HepG2 (cell line): ENCODE data around the gene MICALL2. TPM values are rescaled to one million over a fixed set of nuclear protein-coding genes. Genes with fewer than 3 reads are reported as not detected.

ENCODE experiments used
- ATAC-seq: fragments of 200-7000 bp; cut with Tn5 transposase; 3 replicates; pipeline ENCODE4 v1.9.1; 2020; ENCODE audit warnings: mild to moderate bottlenecking, moderate library complexity
- BruUV-seq: library from RNA; stranded (reverse); fragments of 400-500 nt; replicated peaks from 2 replicates; lab custom pipeline; 2021; lab: Mats Ljungman, UMichigan
- CTCF ChIA-PET: fragments of 300-600 bp; formaldehyde crosslinking; extraction: SDS; loops from one replicate; lab custom pipeline; 2021; ENCODE audit warnings: low total read pairs, inconsistent platforms, low intra/inter-chr PET ratio; lab: Yijun Ruan, JAX
- POLR2A ChIA-PET: fragments of 350-600 bp; sonication (Branson Sonifier 250); formaldehyde crosslinking; loops from one replicate; lab custom pipeline; 2020; ENCODE audit warnings: antibody characterized with exemption, inconsistent platforms; lab: Yijun Ruan, JAX
- DNase-seq: peaks from one replicate; pipeline ENCODE4 v3.0.0-alpha.2; 2015; ENCODE audit warnings: low spot score
- FAIRE-seq: peaks from 3 replicates; lab custom pipeline; 2011; peaks lifted over from hg19 to GRCh38; lab: Jason Lieb, UNC
- H2AFZ ChIP-seq: one replicate; pipeline ENCODE4 v1.6.1; 2011; ENCODE audit warnings: low read length, inconsistent platforms
- H3K27ac ChIP-seq: fragments of 300-600 bp; 3 replicates; pipeline ENCODE4 v1.8.0; 2011; ENCODE audit warnings: mixed run types, mild to moderate bottlenecking, mixed read lengths, low read length, inconsistent platforms; ENCODE audit not compliant: insufficient read depth; ENCODE audit errors: extremely low read length
- H3K27me3 ChIP-seq, 2 experiments: fragments of 200-600 bp in 1 of 2; 2 replicates in 1 of 2; 3 replicates in 1 of 2; pipeline versions ENCODE4 v1.6.0 to v1.8.0; 2011; ENCODE audit warnings: low read length in 2 of 2, mild to moderate bottlenecking in 2 of 2, moderate library complexity in 2 of 2, inconsistent platforms in 1 of 2; ENCODE audit not compliant: insufficient read depth in 2 of 2, control insufficient read depth in 1 of 2
- H3K36me3 ChIP-seq, 2 experiments: fragments of 200-600 bp in 1 of 2; replicated peaks in 1 of 2; 2 replicates in 1 of 2; 3 replicates in 1 of 2; pipeline versions ENCODE4 v1.5.1 to v1.8.0; 2011; ENCODE audit warnings: low read length in 2 of 2, inconsistent platforms in 1 of 2; ENCODE audit not compliant: insufficient read depth in 2 of 2, control insufficient read depth in 1 of 2
- H3K4me1 ChIP-seq: 2 replicates; pipeline ENCODE4 v1.5.1; 2012; ENCODE audit warnings: low read length, inconsistent platforms; ENCODE audit not compliant: insufficient read depth
- H3K4me2 ChIP-seq: 2 replicates; pipeline ENCODE4 v1.6.0; 2011; ENCODE audit warnings: low read depth, low read length, inconsistent platforms
- H3K4me3 ChIP-seq, 3 experiments: fragments of 200-600 bp in 1 of 3; sonication (generic), shearing (Covaris generic) in 1 of 3; replicated peaks in 1 of 3; 2 replicates each; pipeline ENCODE4 v1.5.1; 2011 to 2016; ENCODE audit warnings: low read length in 3 of 3, inconsistent platforms in 2 of 3, low read depth in 2 of 3, mild to moderate bottlenecking in 2 of 3, control low read depth in 1 of 3, mixed read lengths in 1 of 3; ENCODE audit not compliant: insufficient read depth in 1 of 3
- H3K79me2 ChIP-seq: one replicate; pipeline ENCODE4 v1.6.1; 2011; ENCODE audit warnings: low read length, inconsistent platforms; ENCODE audit not compliant: insufficient read depth
- H3K9ac ChIP-seq: 2 replicates; pipeline ENCODE4 v1.6.0; 2011; ENCODE audit warnings: mild to moderate bottlenecking, low read depth, low read length, inconsistent platforms; ENCODE audit not compliant: insufficient read depth
- H3K9me3 ChIP-seq: 2 replicates; pipeline ENCODE4 v1.5.1; 2012; ENCODE audit warnings: mild to moderate bottlenecking, low read length
- H4K20me1 ChIP-seq: 2 replicates; pipeline ENCODE4 v1.6.0; 2011; ENCODE audit warnings: inconsistent platforms, mild to moderate bottlenecking, low read length, moderate library complexity; ENCODE audit not compliant: insufficient read depth
- EED ChIP-seq: sonication (generic); formaldehyde crosslinking; IDR thresholded peaks from 2 replicates; pipeline ENCODE4 v1.5.0; 2020; ENCODE audit warnings: mild to moderate bottlenecking, missing genetic modification reagents
- ISX ChIP-seq: sonication (generic); formaldehyde crosslinking; conservative IDR thresholded peaks from 2 replicates; pipeline ENCODE4 v1.5.0; 2020; ENCODE audit warnings: missing genetic modification reagents
- ZNF446 ChIP-seq: sonication (generic); formaldehyde crosslinking; IDR thresholded peaks from 2 replicates; pipeline ENCODE4 v1.5.0; 2020; ENCODE audit warnings: mild to moderate bottlenecking, missing genetic modification reagents
- ZNF724P ChIP-seq: sonication (generic); formaldehyde crosslinking; IDR thresholded peaks from 2 replicates; pipeline ENCODE4 v1.8.0; 2022; ENCODE audit warnings: missing genetic modification reagents, borderline replicate concordance
- WGBS: methylation state at CpG from one replicate; pipeline ENCODE4 v1.1.6; 2017; ENCODE audit warnings: low lambda C conversion rate; 5-methylcytosine and 5-hydroxymethylcytosine counted together
- in situ Hi-C: cut with HindIII; loops from 2 replicates; pipeline ENCODE4 v1.10.0; 2017; ENCODE audit warnings: low pct_unique_long_range_greater_than_20kb; ENCODE audit not compliant: extremely low pct_ligation_motif_present
- intact Hi-C: fragments of 100-400 bp; cut with micrococcal nuclease; formaldehyde crosslinking; loops from one replicate; pipeline ENCODE4 v1.10.0; 2022; ENCODE audit not compliant: unreplicated experiment
- polyA plus RNA-seq, 8 experiments: library from polyadenylated mRNA; depleted of rRNA in 3 of 8; stranded (reverse) in 7 of 8; unstranded in 1 of 8; fragments of >200 nt; fragmentation: Illumina TruSeq in 4 of 8; extraction: Trizol in 4 of 8; gene quantifications; 2 replicates each; pipeline versions ENCODE4 v1.2.1 to v1.2.3, GENCODE V29; 2011 to 2016; ENCODE audit warnings: low read depth in 4 of 8, missing spikeins in 1 of 8, mixed read lengths in 1 of 8; ENCODE audit not compliant: insufficient read depth in 1 of 8
- total RNA-seq, 5 experiments: library from RNA; depleted of rRNA; stranded (reverse); fragments of >200 nt; fragmentation: Illumina TruSeq; extraction: Trizol; gene quantifications; 2 replicates each; pipeline ENCODE4 v1.2.3, GENCODE V29; 2016; ENCODE audit warnings: low read depth in 1 of 5

MICALL2 gene
- total and polyA plus RNA-seq, 2 of the 13 experiments (the other 11 are each of a cell fraction or from before 2014, with no cell fraction given): 5.8 to 12.4 TPM

DNA sequence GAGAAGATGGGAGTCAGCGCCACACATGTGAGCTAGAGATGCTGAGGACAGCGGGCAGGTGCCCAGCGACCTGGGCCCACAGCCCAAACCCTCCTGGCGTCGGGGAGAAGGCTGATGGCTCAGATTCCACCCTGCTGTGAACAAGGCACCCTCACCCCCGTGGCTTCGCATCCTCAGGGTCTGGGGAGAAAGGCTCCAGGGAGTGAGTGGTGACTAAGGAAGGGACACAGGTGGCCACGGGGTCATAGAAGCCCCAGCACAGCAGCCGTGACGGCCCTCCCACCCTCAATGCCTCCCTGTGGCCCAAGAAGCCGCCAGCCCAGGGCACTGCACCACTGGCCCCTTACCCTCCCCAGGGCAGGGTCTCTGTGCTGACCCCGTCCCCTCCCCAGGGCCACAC is 25.3 kb upstream of the MICALL2 start:
- H3K36me3 ChIP-seq: peaks cover 24 to 34% of the 10 kb centered on the region in 2 experiments; a peak in 4 of 5 replicates
- no peaks in the 10 kb centered on the region for H3K9me3 ChIP-seq
- no peak for TF ChIP-seq ZNF724P
- no peak for TF ChIP-seq ISX (CRISPR knock-in tag)
- no peak overlapping the region for H3K9ac ChIP-seq
- intact Hi-C loops (no loop called here), in situ Hi-C loops (no loop called here)
- WGBS: 100% methylated on average over 2 of the region's 12 CpGs
- H3K27ac ChIP-seq: no peak overlapping the region
- H3K4me2 ChIP-seq: no peak overlapping the region
- BruUV-seq: no TSS peak
- ChIA-PET CTCF (no interaction called here), POLR2A (no interaction called here)
- H3K79me2 ChIP-seq: no peaks in the 10 kb centered on the region
- H2AFZ ChIP-seq: no peak overlapping the region
- FAIRE-seq (no peak), DNase-seq (no peak), ATAC-seq (no peak)
- H4K20me1 ChIP-seq: no peaks in the 10 kb centered on the region
- H3K27me3 ChIP-seq: no peaks in the 10 kb centered on the region
- H3K4me1 ChIP-seq: no peaks in the 10 kb centered on the region
- H3K4me3 ChIP-seq: no peak overlapping the region

DNA sequence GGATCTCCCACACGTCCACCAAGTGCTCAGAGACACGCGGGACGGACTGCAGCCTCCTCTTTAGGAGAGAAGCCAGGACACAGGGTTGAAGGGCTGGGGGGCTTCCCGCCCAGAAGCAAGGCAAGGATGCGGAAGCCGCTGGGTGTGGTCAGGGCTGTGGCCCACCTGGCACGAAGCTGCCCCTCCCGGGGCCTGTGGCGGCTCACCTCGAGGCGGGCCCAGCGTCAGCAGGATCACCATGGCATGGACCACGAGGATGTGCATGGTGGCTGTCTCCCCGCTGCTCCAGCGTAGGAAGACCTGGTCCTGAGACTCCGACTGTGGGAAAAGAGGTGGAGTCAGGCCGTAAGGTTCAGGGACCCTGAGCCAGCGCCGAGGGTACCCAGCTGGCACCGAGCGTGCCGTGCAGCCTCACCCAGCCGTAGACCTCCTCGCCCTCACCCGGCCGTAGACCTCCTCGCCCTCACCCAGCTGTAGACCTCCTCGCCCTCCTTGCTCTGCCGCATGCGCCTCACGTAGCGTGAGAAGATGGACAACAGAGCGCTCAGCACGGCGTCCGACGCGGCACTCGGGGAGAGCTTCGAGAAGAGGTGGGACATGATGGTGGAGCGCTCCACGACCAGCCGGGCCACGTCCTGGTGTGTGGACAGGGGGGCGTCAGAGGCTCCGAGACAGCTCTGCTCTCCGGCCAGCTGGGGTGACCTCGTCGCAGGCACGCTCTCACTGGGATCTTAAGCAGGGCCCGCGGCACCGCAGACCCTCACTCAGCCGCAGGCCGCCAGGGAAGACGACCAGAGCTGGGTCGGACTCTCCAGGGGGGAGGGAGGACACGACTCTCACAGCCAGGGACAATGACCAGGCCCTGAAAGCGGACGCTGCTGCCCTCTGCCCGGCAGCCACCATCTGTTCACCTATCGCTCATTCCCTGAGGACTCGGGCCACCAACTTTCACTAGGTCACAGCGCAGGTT is 24.6 kb upstream of the MICALL2 start:
- Histone ChIP-seq H3K36me3 (peaks cover 24 to 27% of the 10 kb centered on the region in 2 experiments; a peak in 4 of 5 replicates), H3K27me3 (no peaks in the 10 kb centered on the region), H3K9me3 (no peaks in the 10 kb centered on the region), H3K4me1 (no peaks in the 10 kb centered on the region), H3K9ac (no peak overlapping the region), H3K4me3 (no peak overlapping the region), H3K4me2 (no peak overlapping the region), H3K79me2 (no peaks in the 10 kb centered on the region), H3K27ac (no peak overlapping the region), H2AFZ (no peak overlapping the region), H4K20me1 (no peaks in the 10 kb centered on the region)
- ChIA-PET POLR2A (no interaction called here), CTCF (no interaction called here)
- intact Hi-C loops: no loop called here
- no TSS peak for BruUV-seq
- DNase-seq (no peak), FAIRE-seq (no peak), ATAC-seq (no peak)
- TF ChIP-seq ZNF446: no peak
- TF ChIP-seq EED (CRISPR knock-in tag): no peak
- 96% methylated on average over 36 of the region's 65 CpGs for WGBS
- in situ Hi-C loops: no loop called here
